ENCODE measurements around the gene CNBP. TPM values are rescaled to one million over a fixed set of nuclear protein-coding genes. Genes with fewer than 3 reads are reported as not detected.

The CNBP gene
- total and polyA plus RNA-seq, 2 of the 13 experiments (the other 11 are each of a cell fraction or from before 2014, with no cell fraction given): 282 to 354 TPM

GRCh38 chr3:129228891-129229585 lies 45.3 kb upstream of the CNBP start (continued):
- TF ChIP-seq ZNF782 (CRISPR knock-in tag; IDR thresholded peaks at IDR 0.05; ENCODE audit: borderline replicate concordance) (no peak), ZNF331 (CRISPR knock-in tag; IDR thresholded peaks at IDR 0.05) (peak; percentile 13; the same call in 1 of the 2 replicates), ZNF441 (CRISPR knock-in tag; IDR thresholded peaks at IDR 0.05; ENCODE audit: borderline replicate concordance) (0 out of 2 replicates have a peak, but pooled peaks have one; percentile 9), PPARG (CRISPR knock-in tag; conservative IDR thresholded peaks at IDR 0.05) (peak; percentile 46; the same call in 1 of the 2 replicates), TOPORS (CRISPR knock-in tag; IDR thresholded peaks at IDR 0.05) (no peak), RARA (CRISPR knock-in tag; IDR thresholded peaks at IDR 0.05) (no peak), THYN1 (CRISPR knock-in tag; IDR thresholded peaks at IDR 0.05; ENCODE audit: borderline replicate concordance, low read depth) (no peak), KDM6A (CRISPR knock-in tag; IDR thresholded peaks at IDR 0.05; ENCODE audit: low read depth) (no peak), ZFYVE20 (CRISPR knock-in tag; IDR thresholded peaks at IDR 0.05; ENCODE audit: borderline replicate concordance, low read depth) (no peak), ZNF557 (CRISPR knock-in tag; IDR thresholded peaks at IDR 0.05) (no peak), SMARCE1 (IDR thresholded peaks at IDR 0.05; ENCODE audit: borderline replicate concordance) (no peak), SRSF4 (IDR thresholded peaks at IDR 0.05; ENCODE audit: low read depth, low read length, poor library complexity, severe bottlenecking) (no peak), HOXA3 (CRISPR knock-in tag; IDR thresholded peaks at IDR 0.05) (0 out of 2 replicates have a peak, but pooled peaks have one; percentile 11)
- TF ChIP-seq, protein P1, sequence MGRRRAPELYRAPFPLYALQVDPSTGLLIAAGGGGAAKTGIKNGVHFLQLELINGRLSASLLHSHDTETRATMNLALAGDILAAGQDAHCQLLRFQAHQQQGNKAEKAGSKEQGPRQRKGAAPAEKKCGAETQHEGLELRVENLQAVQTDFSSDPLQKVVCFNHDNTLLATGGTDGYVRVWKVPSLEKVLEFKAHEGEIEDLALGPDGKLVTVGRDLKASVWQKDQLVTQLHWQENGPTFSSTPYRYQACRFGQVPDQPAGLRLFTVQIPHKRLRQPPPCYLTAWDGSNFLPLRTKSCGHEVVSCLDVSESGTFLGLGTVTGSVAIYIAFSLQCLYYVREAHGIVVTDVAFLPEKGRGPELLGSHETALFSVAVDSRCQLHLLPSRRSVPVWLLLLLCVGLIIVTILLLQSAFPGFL (CRISPR knock-in tag; IDR thresholded peaks at IDR 0.05): no peak
- TF ChIP-seq, protein P2, sequence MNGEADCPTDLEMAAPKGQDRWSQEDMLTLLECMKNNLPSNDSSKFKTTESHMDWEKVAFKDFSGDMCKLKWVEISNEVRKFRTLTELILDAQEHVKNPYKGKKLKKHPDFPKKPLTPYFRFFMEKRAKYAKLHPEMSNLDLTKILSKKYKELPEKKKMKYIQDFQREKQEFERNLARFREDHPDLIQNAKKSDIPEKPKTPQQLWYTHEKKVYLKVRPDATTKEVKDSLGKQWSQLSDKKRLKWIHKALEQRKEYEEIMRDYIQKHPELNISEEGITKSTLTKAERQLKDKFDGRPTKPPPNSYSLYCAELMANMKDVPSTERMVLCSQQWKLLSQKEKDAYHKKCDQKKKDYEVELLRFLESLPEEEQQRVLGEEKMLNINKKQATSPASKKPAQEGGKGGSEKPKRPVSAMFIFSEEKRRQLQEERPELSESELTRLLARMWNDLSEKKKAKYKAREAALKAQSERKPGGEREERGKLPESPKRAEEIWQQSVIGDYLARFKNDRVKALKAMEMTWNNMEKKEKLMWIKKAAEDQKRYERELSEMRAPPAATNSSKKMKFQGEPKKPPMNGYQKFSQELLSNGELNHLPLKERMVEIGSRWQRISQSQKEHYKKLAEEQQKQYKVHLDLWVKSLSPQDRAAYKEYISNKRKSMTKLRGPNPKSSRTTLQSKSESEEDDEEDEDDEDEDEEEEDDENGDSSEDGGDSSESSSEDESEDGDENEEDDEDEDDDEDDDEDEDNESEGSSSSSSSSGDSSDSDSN (CRISPR knock-in tag; IDR thresholded peaks at IDR 0.05): peak; percentile 58
- TF ChIP-seq, protein P3, sequence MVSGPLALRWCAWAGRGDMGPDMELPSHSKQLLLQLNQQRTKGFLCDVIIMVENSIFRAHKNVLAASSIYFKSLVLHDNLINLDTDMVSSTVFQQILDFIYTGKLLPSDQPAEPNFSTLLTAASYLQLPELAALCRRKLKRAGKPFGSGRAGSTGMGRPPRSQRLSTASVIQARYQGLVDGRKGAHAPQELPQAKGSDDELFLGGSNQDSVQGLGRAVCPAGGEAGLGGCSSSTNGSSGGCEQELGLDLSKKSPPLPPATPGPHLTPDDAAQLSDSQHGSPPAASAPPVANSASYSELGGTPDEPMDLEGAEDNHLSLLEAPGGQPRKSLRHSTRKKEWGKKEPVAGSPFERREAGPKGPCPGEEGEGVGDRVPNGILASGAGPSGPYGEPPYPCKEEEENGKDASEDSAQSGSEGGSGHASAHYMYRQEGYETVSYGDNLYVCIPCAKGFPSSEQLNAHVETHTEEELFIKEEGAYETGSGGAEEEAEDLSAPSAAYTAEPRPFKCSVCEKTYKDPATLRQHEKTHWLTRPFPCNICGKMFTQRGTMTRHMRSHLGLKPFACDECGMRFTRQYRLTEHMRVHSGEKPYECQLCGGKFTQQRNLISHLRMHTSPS (CRISPR knock-in tag; IDR thresholded peaks at IDR 0.05; ENCODE audit: low read depth): no peak
- TF ChIP-seq, protein P4, sequence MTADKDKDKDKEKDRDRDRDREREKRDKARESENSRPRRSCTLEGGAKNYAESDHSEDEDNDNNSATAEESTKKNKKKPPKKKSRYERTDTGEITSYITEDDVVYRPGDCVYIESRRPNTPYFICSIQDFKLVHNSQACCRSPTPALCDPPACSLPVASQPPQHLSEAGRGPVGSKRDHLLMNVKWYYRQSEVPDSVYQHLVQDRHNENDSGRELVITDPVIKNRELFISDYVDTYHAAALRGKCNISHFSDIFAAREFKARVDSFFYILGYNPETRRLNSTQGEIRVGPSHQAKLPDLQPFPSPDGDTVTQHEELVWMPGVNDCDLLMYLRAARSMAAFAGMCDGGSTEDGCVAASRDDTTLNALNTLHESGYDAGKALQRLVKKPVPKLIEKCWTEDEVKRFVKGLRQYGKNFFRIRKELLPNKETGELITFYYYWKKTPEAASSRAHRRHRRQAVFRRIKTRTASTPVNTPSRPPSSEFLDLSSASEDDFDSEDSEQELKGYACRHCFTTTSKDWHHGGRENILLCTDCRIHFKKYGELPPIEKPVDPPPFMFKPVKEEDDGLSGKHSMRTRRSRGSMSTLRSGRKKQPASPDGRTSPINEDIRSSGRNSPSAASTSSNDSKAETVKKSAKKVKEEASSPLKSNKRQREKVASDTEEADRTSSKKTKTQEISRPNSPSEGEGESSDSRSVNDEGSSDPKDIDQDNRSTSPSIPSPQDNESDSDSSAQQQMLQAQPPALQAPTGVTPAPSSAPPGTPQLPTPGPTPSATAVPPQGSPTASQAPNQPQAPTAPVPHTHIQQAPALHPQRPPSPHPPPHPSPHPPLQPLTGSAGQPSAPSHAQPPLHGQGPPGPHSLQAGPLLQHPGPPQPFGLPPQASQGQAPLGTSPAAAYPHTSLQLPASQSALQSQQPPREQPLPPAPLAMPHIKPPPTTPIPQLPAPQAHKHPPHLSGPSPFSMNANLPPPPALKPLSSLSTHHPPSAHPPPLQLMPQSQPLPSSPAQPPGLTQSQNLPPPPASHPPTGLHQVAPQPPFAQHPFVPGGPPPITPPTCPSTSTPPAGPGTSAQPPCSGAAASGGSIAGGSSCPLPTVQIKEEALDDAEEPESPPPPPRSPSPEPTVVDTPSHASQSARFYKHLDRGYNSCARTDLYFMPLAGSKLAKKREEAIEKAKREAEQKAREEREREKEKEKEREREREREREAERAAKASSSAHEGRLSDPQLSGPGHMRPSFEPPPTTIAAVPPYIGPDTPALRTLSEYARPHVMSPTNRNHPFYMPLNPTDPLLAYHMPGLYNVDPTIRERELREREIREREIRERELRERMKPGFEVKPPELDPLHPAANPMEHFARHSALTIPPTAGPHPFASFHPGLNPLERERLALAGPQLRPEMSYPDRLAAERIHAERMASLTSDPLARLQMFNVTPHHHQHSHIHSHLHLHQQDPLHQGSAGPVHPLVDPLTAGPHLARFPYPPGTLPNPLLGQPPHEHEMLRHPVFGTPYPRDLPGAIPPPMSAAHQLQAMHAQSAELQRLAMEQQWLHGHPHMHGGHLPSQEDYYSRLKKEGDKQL (CRISPR knock-in tag; IDR thresholded peaks at IDR 0.05; ENCODE audit: low read depth): no peak

Measured in HepG2 (cell line).